SIG-M5 treated with dmso at 0.1 percent for 504 hours (cell line): ENCODE data around the gene COLEC11.

Experiments used
- DNase-seq: peaks from one replicate; lab custom pipeline; 2025; ENCODE audit not compliant: unreplicated experiment; lab: John Stamatoyannopoulos, UW

The COLEC11 gene

GRCh38 chr2:3670376-3670775 lies 75.5 kb downstream of the COLEC11 start:
- no peak for DNase-seq

- no peak for DNase-seq
These were observed 76.0 kb downstream of the COLEC11 start for GRCh38 chr2:3670941-3671340.

GRCh38 chr2:3672861-3673678 lies 78.2 kb downstream of the COLEC11 start:
- DNase-seq = no peak

GRCh38 chr2:3674066-3674845 lies 79.3 kb downstream of the COLEC11 start:
- no peak for DNase-seq

- no peak for DNase-seq
These were observed 80.8 kb downstream of the COLEC11 start for GRCh38 chr2:3675687-3676086.

- DNase-seq = no peak
These were observed 82.5 kb downstream of the COLEC11 start for GRCh38 chr2:3677436-3677835.

- DNase-seq = no peak
These were observed 83.3 kb downstream of the COLEC11 start for GRCh38 chr2:3678212-3678611.

GRCh38 chr2:3679180-3679579 lies 84.3 kb downstream of the COLEC11 start:
- DNase-seq = no peak

GRCh38 chr2:3679616-3680393 lies 84.9 kb downstream of the COLEC11 start:
- no peak for DNase-seq

- no peak for DNase-seq
These were observed 85.8 kb downstream of the COLEC11 start for GRCh38 chr2:3680548-3681345.

GRCh38 chr2:3681625-3682024 lies 86.7 kb downstream of the COLEC11 start:
- no peak for DNase-seq

- no peak for DNase-seq
These were observed 87.9 kb downstream of the COLEC11 start for GRCh38 chr2:3682811-3683210.

- no peak for DNase-seq
These were observed 89.0 kb downstream of the COLEC11 start for GRCh38 chr2:3683748-3684454.

- DNase-seq = no peak
These were observed 95.3 kb downstream of the COLEC11 start for GRCh38 chr2:3689998-3690748.

- DNase-seq = peak; percentile 36
These were observed 97.5 kb downstream of the COLEC11 start for GRCh38 chr2:3692375-3692774.
